Measurements from ENCODE around the gene CERS4.
"Not testable (repeated sequence)": the region's sequence is repeated elsewhere in the genome, so short reads cannot be mapped to it uniquely, and the experiment has no call there.

Gene CERS4

GRCh38 chr19:8269724-8270123, 60.6 kb downstream of the CERS4 start:
- DNase-seq = no peak

DNA sequence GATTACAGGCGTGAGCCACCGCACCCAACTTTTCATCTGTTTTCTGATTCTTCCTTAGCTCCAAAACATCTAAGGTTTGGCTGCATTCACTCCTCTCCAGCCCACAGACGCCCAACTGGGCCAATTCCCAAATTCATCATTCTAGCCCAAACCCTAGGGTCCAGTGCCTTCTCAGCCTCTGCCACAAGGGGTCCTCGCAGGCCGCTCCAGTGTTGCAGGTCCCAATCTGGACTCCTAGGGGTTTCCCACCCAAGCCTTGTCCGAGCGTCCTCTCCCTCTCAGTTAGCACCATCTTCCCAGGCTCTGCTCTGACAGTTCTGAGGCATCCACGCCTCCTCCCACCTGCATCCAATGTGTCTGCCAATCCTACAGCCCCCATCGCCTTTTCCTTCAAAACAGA, 67.3 kb downstream of the CERS4 start:
- not testable (repeated sequence) for DNase-seq

DNA sequence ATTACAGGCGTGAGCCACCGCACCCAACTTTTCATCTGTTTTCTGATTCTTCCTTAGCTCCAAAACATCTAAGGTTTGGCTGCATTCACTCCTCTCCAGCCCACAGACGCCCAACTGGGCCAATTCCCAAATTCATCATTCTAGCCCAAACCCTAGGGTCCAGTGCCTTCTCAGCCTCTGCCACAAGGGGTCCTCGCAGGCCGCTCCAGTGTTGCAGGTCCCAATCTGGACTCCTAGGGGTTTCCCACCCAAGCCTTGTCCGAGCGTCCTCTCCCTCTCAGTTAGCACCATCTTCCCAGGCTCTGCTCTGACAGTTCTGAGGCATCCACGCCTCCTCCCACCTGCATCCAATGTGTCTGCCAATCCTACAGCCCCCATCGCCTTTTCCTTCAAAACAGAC, 82.2 kb downstream of the CERS4 start:
- DNase-seq = not testable (repeated sequence)

GRCh38 chr19:8302357-8302691, 93.2 kb downstream of the CERS4 start:
- DNase-seq = no peak

- no peak for DNase-seq
Measured at GRCh38 chr19:8302734-8303133, 93.6 kb downstream of the CERS4 start.

DNA sequence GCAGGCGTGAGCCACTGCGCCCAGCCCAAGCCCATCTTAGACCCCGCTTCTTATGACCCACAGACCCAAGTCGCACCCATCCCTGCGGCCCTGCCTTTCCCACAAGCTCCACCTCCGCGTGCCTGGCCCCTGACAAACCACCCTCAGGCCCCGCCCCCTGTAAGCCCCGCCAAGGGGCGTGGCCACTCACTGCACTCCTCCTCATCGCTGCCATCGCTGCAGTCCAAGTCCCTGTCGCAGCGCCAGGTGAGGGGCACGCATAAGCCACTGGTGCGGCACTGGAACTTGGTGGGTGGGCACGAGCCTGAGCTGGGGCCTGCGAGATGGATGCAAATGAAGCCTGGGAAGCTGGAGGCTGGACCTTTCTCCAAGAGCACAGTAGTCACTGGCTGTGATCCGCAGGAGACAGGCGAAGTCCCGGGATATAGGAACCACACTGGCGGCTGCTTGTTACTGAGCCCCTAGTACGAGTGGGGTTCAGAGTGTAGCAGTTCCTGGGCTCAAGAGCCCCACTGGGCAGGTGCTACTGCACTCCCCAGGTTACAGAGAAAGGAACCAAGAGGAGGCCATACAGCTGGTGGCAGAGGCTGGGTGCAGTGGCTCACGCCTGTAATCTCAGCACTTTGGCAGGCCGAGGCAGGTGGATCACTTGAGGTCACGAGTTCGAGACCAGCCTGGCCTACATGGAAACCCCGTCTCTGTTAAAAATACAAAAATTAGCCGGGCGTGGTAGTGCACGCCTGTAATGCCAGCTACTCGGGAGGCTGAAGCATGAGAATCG, 95.9 kb downstream of the CERS4 start:
- DNase-seq = no peak

GRCh38 chr19:8305798-8306197, 96.6 kb downstream of the CERS4 start:
- DNase-seq = no peak

DNA sequence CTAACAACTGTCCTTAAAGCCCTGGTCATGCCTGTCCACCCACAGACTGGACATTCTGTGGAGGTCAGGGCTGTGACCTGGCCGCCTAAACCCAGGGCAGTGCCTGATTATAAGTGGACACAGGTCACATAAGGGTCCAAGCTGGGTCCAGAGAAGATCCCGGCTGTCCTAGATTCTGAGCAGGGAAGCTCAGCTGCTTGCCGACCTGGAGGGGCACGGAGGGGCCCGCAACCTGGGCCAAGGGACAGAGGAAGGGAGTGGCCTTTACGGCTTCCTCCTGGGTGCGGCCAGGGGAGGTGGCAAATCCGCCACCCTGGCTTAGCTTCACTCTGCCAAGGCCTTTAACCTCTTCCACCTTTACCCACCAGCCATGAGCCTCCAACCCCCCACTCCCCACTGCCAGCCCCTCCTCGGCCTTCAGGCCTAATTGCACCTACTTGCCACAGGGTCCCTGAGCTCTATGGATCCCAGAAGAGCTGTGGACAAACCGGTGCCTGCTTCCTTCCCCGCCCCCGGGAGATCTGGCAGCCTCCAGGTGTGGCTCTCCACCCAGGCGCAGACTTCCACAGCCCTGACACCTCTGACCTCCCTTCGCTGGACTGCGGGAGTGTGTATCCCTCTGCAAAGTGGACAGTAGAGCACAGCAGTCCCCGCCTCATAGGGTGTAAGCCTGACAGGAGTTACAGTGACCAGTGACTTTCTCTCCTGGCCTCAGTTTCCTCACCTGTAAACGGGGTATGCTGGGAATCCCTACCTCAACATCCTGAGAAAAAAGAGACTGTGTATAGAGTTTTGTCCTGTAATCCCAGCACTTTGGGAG, 97.3 kb downstream of the CERS4 start:
- DNase-seq = no peak

DNA sequence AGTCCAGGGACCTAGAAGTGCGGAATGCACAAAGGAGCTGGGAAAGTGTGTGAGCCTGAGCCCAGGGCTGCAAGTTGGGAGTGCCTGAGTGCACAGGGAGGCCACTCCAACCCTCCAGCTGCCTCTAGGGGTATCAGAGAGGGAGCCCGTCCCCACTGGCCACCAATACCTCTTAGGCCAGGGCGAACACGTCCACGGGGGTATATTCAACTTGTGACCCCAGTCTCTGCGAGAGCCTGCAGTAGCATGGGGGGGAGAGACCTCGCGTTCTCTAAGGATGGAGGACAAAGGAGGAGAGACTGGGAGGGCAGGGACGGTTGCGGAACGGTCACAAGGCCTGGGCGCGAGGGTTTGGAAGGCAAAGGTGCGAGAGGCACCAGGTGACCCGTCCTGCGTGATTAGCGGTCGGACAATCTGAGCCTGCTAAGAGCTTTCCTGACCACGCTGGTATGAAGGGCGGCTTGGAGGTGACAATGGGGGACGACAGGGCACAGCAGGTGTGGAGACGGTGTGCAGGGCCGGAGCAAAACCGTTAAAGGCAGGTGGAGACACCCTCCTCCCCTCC, 98.3 kb downstream of the CERS4 start:
- no peak for DNase-seq

DNA sequence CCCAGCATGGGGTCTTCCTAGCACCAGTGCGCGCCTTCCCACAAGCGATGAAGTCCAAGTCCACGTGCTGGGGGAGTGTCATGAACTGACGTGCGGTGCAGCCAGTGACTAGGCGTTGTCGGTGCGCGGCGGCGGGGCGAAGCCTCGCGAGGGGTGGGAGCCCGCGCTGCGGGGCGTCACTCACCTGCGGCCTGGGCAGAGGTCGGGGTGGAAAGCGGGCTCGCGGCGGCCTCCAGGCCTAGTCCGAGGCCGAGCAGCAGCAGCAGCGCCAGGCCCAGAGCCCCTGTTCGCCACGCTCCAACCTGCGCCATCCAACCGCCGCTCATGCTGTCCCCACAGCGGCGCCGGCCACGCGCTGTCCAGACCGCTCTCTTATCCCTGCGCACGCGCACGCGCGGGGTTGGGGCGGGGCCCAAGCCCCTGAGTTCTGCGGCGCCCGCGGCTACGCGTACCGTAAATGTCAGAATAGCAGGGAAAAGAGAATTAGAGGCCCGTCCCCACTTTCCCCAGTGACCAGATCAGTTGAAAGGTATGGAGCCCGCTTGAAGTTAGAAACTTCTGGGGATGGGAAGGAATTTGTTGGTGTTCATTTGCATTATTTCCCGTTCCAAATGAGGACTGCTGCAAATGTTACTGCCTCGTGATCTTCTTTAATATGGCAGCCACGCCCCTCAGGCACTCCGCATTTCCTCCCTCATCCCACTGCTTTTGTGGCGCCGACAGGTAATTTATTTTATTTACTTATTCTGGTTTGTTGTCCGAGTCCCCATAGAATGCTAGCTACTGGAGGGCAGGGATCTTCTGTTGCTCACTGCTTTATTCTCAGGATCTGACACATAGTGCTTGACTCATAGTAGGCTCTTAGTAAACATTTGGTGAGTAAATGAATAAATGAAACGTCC, 99.0 kb downstream of the CERS4 start, which contains the start of gene CD320:
Gene CD320, minus strand, starts transcription at position 394 of the 902 bp plus-strand sequence. Its CDS starts 68 bp downstream, at position 326.
- DNase-seq = peak; percentile 98

DNA sequence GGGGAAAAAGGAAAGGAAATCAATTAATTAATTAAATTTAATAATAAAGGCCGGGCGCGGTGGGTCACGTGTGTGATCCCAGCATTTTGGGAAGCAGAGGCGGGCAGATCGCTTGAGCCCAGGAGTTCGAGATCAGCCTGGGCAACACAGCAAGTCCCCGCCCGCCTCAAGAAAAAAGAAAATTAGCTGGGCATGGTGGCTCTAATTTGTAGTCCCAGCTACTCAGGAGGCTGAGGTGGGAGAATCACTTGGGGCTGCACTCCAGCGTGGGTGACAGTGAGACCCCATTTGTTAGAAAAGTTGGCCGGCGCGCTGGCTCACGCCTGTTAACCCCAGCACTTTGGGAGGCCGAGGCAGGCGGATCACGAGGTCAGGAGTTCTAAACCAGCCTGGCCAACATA, 99.7 kb downstream of the CERS4 start:
- DNase-seq = no peak

DNA sequence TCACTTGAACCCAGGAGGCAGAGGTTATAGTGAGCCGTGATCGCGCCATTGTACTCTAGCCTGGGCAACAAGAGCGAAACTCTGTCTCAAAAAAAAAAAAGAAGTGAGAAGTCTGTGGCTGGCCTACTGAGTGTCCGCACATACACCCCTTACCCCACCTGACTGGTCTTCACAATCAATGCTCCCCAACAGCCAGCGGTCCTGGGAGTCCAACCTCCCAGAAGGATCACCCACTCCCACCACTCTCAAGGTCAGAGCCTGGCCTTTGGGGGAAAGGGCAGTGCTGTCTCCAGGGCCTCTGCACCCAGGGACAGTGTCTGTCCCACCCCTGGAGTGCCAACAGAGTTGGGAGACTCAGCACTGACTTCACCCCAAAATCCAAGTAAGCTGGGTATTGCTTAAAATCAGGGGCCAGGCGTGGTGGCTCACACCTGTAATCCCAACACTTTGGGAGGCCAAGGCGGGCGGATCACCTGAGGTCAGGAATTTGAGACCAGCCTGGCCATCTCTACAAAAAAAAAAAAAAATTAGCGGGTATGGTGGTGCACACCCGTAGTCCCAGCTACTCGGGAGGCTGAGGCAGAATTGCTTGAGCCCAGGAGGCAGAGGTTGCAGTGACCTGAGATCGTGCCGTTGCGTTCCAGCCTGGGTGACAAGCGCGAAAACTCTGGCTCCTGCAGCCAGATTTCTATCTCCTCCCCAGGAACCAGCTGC, 101.3 kb downstream of the CERS4 start:
- no peak for DNase-seq

- DNase-seq = no peak
Measured at GRCh38 chr19:8311461-8312260, 102.5 kb downstream of the CERS4 start.
